Measurements from ENCODE around the gene LLPH. TPM values are rescaled to one million over a fixed set of nuclear protein-coding genes. Genes with fewer than 3 reads are reported as not detected.
"Not testable (repeated sequence)": the region's sequence is repeated elsewhere in the genome, so short reads cannot be mapped to it uniquely, and the experiment has no call there.

The LLPH gene
- total RNA-seq, result 3.4 and 16.7 TPM in 2 replicates

DNA sequence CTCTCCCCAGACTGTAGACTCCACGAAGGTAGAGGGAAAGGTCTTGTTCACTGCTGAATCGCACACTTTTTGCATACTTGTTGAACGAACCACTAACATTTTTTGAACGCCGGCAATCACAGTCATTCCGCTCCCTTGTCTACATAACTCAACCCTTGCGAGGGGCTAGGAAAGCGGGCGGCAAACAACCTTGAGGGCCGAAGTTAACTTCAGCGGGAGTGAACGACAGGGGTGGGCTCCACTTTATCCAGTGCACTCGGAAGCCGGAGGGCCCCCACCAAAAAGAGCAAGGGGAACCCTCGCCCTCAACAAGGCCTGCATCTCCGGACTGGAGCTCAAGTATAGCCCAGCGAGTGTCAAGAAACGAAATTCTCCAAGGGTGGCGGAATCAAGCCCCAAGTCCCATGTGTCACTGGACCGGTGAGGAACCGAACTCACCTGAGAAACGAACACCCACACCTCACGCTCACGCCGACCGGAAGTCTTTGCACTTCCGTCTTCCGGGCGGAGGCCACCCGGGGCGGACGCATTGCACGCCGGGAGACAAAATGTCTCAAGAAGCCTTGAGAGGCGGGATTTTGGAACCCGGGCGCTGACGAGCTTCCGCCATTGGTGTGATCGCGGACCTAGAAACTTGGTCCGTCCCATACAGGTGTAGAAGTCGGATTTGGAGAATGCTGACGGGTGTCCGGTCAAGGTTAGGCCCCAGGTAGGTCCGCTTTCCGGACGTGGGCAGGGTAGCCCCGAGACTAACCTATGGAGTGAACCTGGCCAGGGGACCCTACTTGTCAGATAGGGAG, at the start of gene LLPH:
Gene LLPH (minus strand): TSS at position 484 of the 800 bp plus-strand sequence. CDS start 1,644 bp downstream, outside the sequence.
- peak; percentile 88 for DNase-seq

- peak; percentile 73 for DNase-seq
Measured at GRCh38 chr12:66176105-66176900, 45.8 kb upstream of the LLPH start.

DNA sequence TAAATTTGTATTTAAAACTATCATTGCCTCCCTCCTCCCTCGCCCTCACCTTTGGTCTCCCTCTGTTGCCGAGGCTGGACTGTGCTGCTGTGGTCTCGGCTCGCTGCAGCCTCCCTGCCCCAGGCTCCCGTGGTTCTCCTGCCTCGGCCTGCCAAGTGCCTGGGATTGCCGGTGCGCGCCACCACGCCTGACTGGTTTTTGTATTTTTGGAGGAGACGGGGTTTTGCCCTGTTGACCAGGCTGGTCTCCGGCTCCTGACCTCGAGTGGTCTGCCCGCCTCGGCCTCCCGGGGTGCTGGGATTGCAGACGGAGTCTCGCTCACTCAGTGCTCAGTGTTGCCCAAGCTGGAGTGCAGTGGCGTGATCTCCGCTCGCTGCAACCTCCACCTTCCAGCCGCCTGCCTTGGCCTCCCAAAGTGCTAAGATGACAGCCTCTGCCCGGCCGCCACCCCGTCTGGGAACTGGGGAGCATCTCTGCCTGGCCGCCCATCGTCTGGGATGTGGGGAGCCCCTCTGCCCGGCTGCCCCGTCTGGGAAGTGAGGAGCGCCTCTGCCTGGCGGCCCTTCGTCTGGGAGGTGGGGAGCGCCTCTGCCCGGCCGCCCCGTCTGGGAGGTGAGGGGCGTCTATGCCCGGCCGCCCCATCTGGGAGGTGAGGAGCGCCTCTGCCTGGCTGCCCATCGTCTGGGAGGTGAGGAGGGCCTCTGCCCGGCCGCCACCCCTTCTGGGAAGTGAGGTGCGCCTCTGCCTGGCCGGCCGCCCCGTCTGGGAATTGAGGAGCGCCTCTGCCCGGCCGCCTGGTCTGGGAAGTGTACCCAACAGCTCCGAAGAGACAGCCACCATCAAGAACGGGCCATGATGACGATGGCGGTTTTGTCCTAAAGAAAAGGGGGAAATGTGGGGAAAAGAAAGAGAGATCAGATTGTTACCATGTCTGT, 44.1 kb upstream of the LLPH start:
- DNase-seq, result not testable (repeated sequence)

DNA sequence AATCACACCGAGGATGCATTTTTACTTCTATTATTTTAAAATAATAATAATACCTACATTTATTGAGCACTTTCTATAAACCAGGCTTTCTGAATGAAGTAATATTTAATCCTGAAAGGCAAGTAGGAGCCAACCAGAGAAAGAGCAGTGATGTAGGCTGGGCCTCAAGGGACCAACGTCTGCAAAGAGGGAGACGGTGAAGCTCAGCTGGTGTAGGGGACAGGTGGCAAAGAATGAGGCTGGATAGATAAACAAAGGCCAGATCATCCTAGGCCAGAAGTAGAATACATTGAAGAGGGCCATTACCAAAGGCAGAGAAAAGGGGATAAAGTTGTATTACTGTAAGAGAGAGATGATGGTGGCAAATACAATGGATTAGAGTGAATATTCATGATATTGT, 40.1 kb upstream of the LLPH start:
- DNase-seq, result no peak

GRCh38 chr12:66169221-66170170, 38.9 kb upstream of the LLPH start, which contains the start of gene TMBIM4:
TMBIM4 (minus strand) TSS chr12:66169996; CDS start chr12:66169951, 45 bp downstream.
- peak; percentile 92 for DNase-seq

- no peak for DNase-seq
Measured at GRCh38 chr12:66168410-66168809, 37.9 kb upstream of the LLPH start.

DNA sequence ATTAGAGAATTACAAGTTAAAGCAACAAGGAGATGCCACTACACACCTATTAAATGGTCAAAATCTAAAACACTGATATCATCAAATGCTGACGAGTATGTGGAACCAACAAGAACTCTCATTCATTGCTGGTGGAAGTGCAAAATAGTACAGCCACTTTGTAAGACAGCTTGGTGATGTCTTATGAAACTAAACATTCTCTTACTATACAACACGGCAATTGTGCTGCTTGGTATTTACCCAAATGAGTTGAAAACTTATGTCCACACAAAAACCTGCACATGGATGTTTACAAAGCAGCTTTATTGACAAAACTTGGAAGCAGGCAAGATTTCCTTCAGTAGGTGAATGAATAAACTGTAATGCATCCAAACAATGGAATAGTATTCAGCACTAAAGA, 36.0 kb upstream of the LLPH start:
- no peak for DNase-seq

GRCh38 chr12:66165141-66165540, 34.6 kb upstream of the LLPH start:
- no peak for DNase-seq

- no peak for DNase-seq
Measured at GRCh38 chr12:66164349-66164821, 33.8 kb upstream of the LLPH start.

GRCh38 chr12:66163289-66163688, 32.7 kb upstream of the LLPH start:
- no peak for DNase-seq

DNA sequence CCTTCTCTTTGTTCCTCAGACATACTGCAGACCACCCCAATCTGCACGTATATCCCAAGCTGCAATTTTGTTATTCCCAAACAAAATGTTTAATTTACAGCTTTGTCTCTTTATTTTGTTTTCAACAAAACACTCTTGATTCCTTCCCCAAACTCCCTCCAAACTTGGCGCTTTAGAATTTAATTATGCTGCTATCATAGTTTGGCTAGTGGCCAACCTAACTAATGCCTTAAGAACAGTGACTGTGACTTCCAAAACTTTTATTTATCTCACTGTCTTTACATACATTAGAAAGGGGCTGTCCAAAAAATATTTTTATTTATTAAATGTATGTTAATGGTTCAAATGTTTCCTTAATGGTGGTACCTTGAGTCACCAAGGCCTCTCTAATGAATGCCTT, 32.2 kb upstream of the LLPH start:
- no peak for DNase-seq

DNA sequence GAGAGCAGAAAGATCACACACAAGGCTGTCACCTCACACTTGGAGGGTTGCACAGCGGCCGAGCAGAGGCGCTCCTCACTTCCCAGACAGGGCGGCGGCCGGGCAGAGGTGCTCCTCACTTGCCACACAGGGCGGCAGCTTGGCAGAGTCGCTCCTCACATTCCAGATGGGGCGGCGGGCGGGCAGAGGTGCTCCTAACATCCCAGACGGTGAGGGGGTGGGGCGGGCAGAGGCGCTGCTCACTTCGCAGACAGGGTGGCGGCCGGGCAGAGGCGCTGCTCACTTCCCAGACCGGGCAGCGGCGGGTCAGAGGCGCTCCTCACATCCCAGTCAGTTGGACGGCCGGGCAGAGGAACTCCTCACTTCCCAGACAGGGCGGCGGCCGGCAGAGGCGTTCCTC, 30.2 kb upstream of the LLPH start:
- DNase-seq, result no peak

DNA sequence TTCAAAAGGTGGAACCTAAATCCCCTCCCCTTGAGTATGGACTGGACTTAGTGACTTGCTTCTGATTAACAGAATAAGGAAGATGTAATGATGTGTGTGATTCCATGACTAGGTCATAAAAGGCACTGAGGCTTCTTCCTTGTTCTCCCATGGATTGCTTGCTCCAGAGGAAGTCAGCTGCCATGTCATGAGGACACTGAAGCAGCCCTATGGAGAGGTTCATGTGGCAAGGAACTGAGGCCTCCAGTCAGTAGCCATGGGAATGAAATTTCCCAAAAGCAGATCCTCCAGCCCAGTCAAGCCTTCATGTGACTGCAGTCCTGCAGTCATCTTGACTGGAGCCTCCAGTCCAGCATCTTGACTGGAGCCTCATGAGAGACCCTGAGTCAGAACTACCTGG, 28.6 kb upstream of the LLPH start:
- no peak for DNase-seq

- no peak for DNase-seq
Measured at GRCh38 chr12:66156654-66157053, 26.1 kb upstream of the LLPH start.

GRCh38 chr12:66154776-66155175, 24.2 kb upstream of the LLPH start:
- DNase-seq, result peak; percentile 17

GRCh38 chr12:66152732-66153131, 22.2 kb upstream of the LLPH start:
- peak; percentile 18 for DNase-seq

- peak; percentile 34 for DNase-seq
Measured at GRCh38 chr12:66149702-66150398, 19.3 kb upstream of the LLPH start.

DNA sequence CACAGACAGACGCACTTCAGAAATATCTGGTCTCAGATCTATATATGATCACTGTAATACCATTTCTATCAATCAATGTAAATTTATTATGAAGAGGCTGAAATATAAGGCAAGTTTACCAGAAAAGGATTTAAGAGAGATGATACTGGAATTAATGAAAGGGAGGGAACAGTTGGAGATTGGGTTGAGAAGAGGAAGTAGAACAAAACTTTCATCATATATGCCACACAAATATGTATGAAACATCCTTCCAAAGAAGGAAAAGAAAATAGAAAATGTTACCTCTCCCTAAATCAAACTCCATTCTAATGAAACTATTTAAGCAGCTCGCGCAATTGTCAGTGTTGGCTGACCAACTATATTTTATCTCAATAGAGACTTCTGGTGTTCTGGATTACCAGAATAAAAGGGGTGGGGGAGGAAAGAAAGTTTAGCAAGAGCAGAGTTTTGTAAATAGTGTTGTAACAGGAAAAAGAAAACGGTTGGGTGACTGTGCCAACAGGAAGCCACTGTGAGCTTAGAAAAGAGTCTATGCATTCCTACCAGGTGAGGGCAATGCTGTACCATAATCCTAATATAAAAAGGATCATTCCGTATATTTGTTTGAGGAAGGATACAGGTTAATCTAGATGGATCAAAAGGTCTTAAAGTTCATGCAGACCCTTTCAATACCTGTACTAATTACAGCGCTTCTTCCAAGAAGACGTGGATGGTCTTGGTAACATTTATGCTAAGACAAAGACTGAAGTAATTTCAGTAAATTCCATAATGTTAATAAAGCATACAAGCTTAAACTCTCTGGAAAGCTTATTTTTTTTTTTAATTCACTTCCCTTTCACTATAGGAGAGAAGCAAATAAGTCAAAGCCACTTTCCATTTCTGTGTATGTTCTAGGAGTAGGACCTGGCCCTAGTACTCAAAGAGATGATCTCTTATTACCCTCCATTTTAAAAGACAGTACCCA, 14.5 kb upstream of the LLPH start:
- DNase-seq, result peak; percentile 85

GRCh38 chr12:66143868-66144267, 13.3 kb upstream of the LLPH start:
- no peak for DNase-seq
